Subcutaneous abdominal adipose tissue (tissue), 5 donors: ENCODE data around the gene PPP1R12A.

Experiments used
- H3K27ac ChIP-seq: one replicate; pipeline ENCODE4 v1.7.0; 2013; ENCODE audit warnings: low read depth, mild to moderate bottlenecking, inconsistent platforms, low read length, moderate library complexity
- H3K27me3 ChIP-seq, 5 donors: one replicate each; pipeline ENCODE4 v1.7.0; 2013; ENCODE audit warnings: low read length in 5 of 5, inconsistent platforms in 1 of 5; ENCODE audit not compliant: control insufficient read depth in 5 of 5, insufficient read depth in 4 of 5
- H3K36me3 ChIP-seq, 5 donors: one replicate each; pipeline ENCODE4 v1.7.0; 2013; ENCODE audit warnings: low read length in 5 of 5; ENCODE audit not compliant: control insufficient read depth in 5 of 5, insufficient read depth in 5 of 5
- H3K4me1 ChIP-seq, 5 donors: one replicate each; pipeline ENCODE4 v1.7.0; 2013; ENCODE audit warnings: low read length in 5 of 5, mild to moderate bottlenecking in 3 of 5, moderate library complexity in 1 of 5; ENCODE audit not compliant: control insufficient read depth in 5 of 5, insufficient read depth in 5 of 5
- H3K4me3 ChIP-seq, 5 donors: one replicate each; pipeline ENCODE4 v1.7.0; 2013; ENCODE audit warnings: low read length in 5 of 5, low read depth in 1 of 5
- H3K9ac ChIP-seq, 5 donors: one replicate each; pipeline ENCODE4 v1.7.0; 2013; ENCODE audit warnings: low read length in 5 of 5, mild to moderate bottlenecking in 4 of 5, moderate library complexity in 3 of 5
- H3K9me3 ChIP-seq, 5 donors: one replicate each; pipeline ENCODE4 v1.7.0; 2013; ENCODE audit warnings: low read length in 5 of 5; ENCODE audit not compliant: control insufficient read depth in 5 of 5
- donor health status: healthy.
- donor health status: healthy.
- donor health status: healthy.
- donor health status: healthy.
- donor health status: healthy.

Gene PPP1R12A

GRCh38 chr12:79850610-79851299 is 84.1 kb downstream of the PPP1R12A start:
- H3K4me3 ChIP-seq, result no peak overlapping the region
- no peaks in the 10 kb centered on the region for H3K27me3 ChIP-seq
- peaks cover 0 to 8% (median 4%) of the 10 kb centered on the region in 5 donors for H3K9me3 ChIP-seq
- no peak overlapping the region for H3K27ac ChIP-seq
- no peak overlapping the region for H3K9ac ChIP-seq
- H3K4me1 ChIP-seq, result peaks cover 0 to 9% (median 8%) of the 10 kb centered on the region in 5 donors
- no peaks in the 10 kb centered on the region for H3K36me3 ChIP-seq

- Histone ChIP-seq H3K36me3 (peaks cover 8 to 14% (median 10%) of the 10 kb centered on the region in 5 donors), H3K9me3 (peaks cover 0 to 8% (median 4%) of the 10 kb centered on the region in 5 donors), H3K27ac (no peak overlapping the region), H3K9ac (no peak overlapping the region), H3K4me1 (peaks cover 0 to 8% (median 5%) of the 10 kb centered on the region in 5 donors), H3K27me3 (no peaks in the 10 kb centered on the region), H3K4me3 (no peak overlapping the region)
These were observed 86.6 kb downstream of the PPP1R12A start for GRCh38 chr12:79848339-79848738.

GRCh38 chr12:79847417-79847816 is 87.5 kb downstream of the PPP1R12A start:
- H3K9ac ChIP-seq, result no peak overlapping the region
- H3K9me3 ChIP-seq, result peaks cover 0 to 8% (median 4%) of the 10 kb centered on the region in 5 donors
- peaks cover 0 to 10% (median 5%) of the 10 kb centered on the region in 5 donors for H3K4me1 ChIP-seq
- H3K4me3 ChIP-seq, result no peak overlapping the region
- H3K27ac ChIP-seq, result no peak overlapping the region
- H3K27me3 ChIP-seq, result no peaks in the 10 kb centered on the region
- H3K36me3 ChIP-seq, result peaks cover 8 to 14% (median 10%) of the 10 kb centered on the region in 5 donors

- Histone ChIP-seq H3K4me1 (peaks cover 0 to 17% (median 5%) of the 10 kb centered on the region in 5 donors), H3K36me3 (peaks cover 8 to 18% (median 12%) of the 10 kb centered on the region in 5 donors), H3K27ac (no peak overlapping the region)
These were observed 90.2 kb downstream of the PPP1R12A start for GRCh38 chr12:79844693-79845092.

GRCh38 chr12:79843978-79844377 is 90.9 kb downstream of the PPP1R12A start:
- Histone ChIP-seq H3K9ac (no peak overlapping the region), H3K27ac (no peak overlapping the region), H3K4me3 (no peak overlapping the region), H3K4me1 (peaks cover 0 to 17% (median 5%) of the 10 kb centered on the region in 5 donors), H3K9me3 (no peaks in the 10 kb centered on the region), H3K36me3 (peaks cover 8 to 25% (median 12%) of the 10 kb centered on the region in 5 donors), H3K27me3 (no peaks in the 10 kb centered on the region)

More at GRCh38 chr12:79844693-79845092, 90.2 kb downstream of the PPP1R12A start:
- H3K9ac ChIP-seq, result no peak overlapping the region
- H3K9me3 ChIP-seq, result no peaks in the 10 kb centered on the region
- no peaks in the 10 kb centered on the region for H3K27me3 ChIP-seq
- H3K4me3 ChIP-seq, result no peak overlapping the region

GRCh38 chr12:79842630-79843029 is 92.3 kb downstream of the PPP1R12A start:
- no peaks in the 10 kb centered on the region for H3K27me3 ChIP-seq
- no peak overlapping the region for H3K27ac ChIP-seq
- peaks cover 8 to 32% (median 15%) of the 10 kb centered on the region in 5 donors for H3K36me3 ChIP-seq
- peaks cover 0 to 8% (median 5%) of the 10 kb centered on the region in 5 donors for H3K9me3 ChIP-seq
- no peak overlapping the region for H3K4me3 ChIP-seq
- no peak overlapping the region for H3K9ac ChIP-seq
- H3K4me1 ChIP-seq, result peaks cover 0 to 10% (median 6%) of the 10 kb centered on the region in 5 donors

GRCh38 chr12:79841878-79842265 is 93.0 kb downstream of the PPP1R12A start:
- Histone ChIP-seq H3K4me3 (no peak overlapping the region), H3K4me1 (peaks cover 0 to 10% (median 6%) of the 10 kb centered on the region in 5 donors), H3K9me3 (peaks cover 0 to 8% (median 5%) of the 10 kb centered on the region in 5 donors), H3K9ac (no peak overlapping the region), H3K36me3 (peaks cover 8 to 32% (median 15%) of the 10 kb centered on the region in 5 donors), H3K27me3 (no peaks in the 10 kb centered on the region), H3K27ac (no peak overlapping the region)

- H3K27me3 ChIP-seq, result no peaks in the 10 kb centered on the region
- peaks cover 0 to 10% (median 6%) of the 10 kb centered on the region in 5 donors for H3K4me1 ChIP-seq
- H3K36me3 ChIP-seq, result peaks cover 8 to 32% (median 15%) of the 10 kb centered on the region in 5 donors
- H3K9ac ChIP-seq, result no peak overlapping the region
- H3K9me3 ChIP-seq, result peaks cover 0 to 8% (median 5%) of the 10 kb centered on the region in 5 donors
- no peak overlapping the region for H3K27ac ChIP-seq
- H3K4me3 ChIP-seq, result no peak overlapping the region
These were observed 93.5 kb downstream of the PPP1R12A start for GRCh38 chr12:79841248-79841877.

- Histone ChIP-seq H3K36me3 (peaks cover 0 to 18% (median 6%) of the 10 kb centered on the region in 5 donors), H3K27ac (no peak overlapping the region), H3K9me3 (peaks cover 0 to 8% (median 5%) of the 10 kb centered on the region in 5 donors), H3K9ac (no peak overlapping the region), H3K27me3 (no peaks in the 10 kb centered on the region), H3K4me1 (peaks cover 0 to 12% (median 6%) of the 10 kb centered on the region in 5 donors), H3K4me3 (no peak overlapping the region)
These were observed 96.5 kb downstream of the PPP1R12A start for GRCh38 chr12:79838359-79838758.

GRCh38 chr12:79837575-79837974 is 97.3 kb downstream of the PPP1R12A start:
- H3K9me3 ChIP-seq, result peaks cover 0 to 8% (median 5%) of the 10 kb centered on the region in 5 donors
- H3K4me3 ChIP-seq, result no peak overlapping the region
- peaks cover 0 to 18% (median 6%) of the 10 kb centered on the region in 5 donors for H3K36me3 ChIP-seq
- H3K4me1 ChIP-seq, result peaks cover 0 to 10% (median 6%) of the 10 kb centered on the region in 5 donors
- H3K27me3 ChIP-seq, result no peaks in the 10 kb centered on the region
- no peak overlapping the region for H3K27ac ChIP-seq
- no peak overlapping the region for H3K9ac ChIP-seq
